GM12878 (cell line): Measurements from ENCODE around the gene SNAP91. TPM values are rescaled to one million over a fixed set of nuclear protein-coding genes. Genes with fewer than 3 reads are reported as not detected.

Experiments
- ATAC-seq: fragments of 200-7000 bp; cut with Tn5 transposase; 3 replicates; pipeline ENCODE4 v1.9.1; 2020; ENCODE audit warnings: mild to moderate bottlenecking, moderate library complexity
- BruUV-seq: library from RNA; stranded (reverse); fragments of 400-500 nt; replicated peaks from 2 replicates; lab custom pipeline; 2021; lab: Mats Ljungman, UMichigan
- CTCF ChIA-PET: fragments of 300-600 bp; sonication (Branson Sonifier 250); formaldehyde crosslinking; extraction: SDS; loops from one replicate; lab custom pipeline; 2021; ENCODE audit warnings: inconsistent platforms; lab: Yijun Ruan, JAX
- POLR2A ChIA-PET: fragments of 350-600 bp; formaldehyde crosslinking; extraction: SDS; loops from one replicate; lab custom pipeline; 2021; ENCODE audit warnings: inconsistent platforms; lab: Charles Lee
- RAD21 ChIA-PET: fragments of 300-600 bp; sonication (Branson Sonifier 250); formaldehyde crosslinking; loops from one replicate; lab custom pipeline; 2023; ENCODE audit warnings: antibody characterized with exemption; ENCODE audit not compliant: unreplicated experiment; lab: Charles Lee
- SMC1A ChIA-PET: fragments of 300-600 bp; sonication (Branson Sonifier 250); formaldehyde crosslinking; loops from one replicate; lab custom pipeline; 2023; ENCODE audit not compliant: unreplicated experiment, uncharacterized antibody; lab: Charles Lee
- DNase-seq: peaks from one replicate; pipeline ENCODE4 v3.0.0-alpha.2; 2011; ENCODE audit warnings: low read depth, low spot score
- FAIRE-seq: peaks from 3 replicates; lab custom pipeline; 2011; peaks lifted over from hg19 to GRCh38; lab: Jason Lieb, UNC
- H2AFZ ChIP-seq: 2 replicates; pipeline ENCODE4 v1.6.0; 2011; ENCODE audit warnings: low read depth, low read length, control low read depth; ENCODE audit not compliant: control insufficient read depth
- H3K27ac ChIP-seq: 2 replicates; pipeline ENCODE4 v1.5.1; 2011; ENCODE audit warnings: control low read depth; ENCODE audit not compliant: control insufficient read depth, insufficient read depth
- H3K27me3 ChIP-seq, 2 experiments: replicated peaks in 1 of 2; 2 replicates each; pipeline versions ENCODE4 v1.6.0 to v1.6.1; 2011; ENCODE audit warnings: low read length in 1 of 2; ENCODE audit not compliant: control insufficient read depth in 2 of 2, insufficient read depth in 2 of 2
- H3K36me3 ChIP-seq, 2 experiments: 2 replicates each; pipeline ENCODE4 v1.5.1; 2011; ENCODE audit warnings: low read length in 1 of 2; ENCODE audit not compliant: control insufficient read depth in 2 of 2, insufficient read depth in 2 of 2
- H3K4me1 ChIP-seq: 2 replicates; pipeline ENCODE4 v1.6.1; 2011; ENCODE audit warnings: mild to moderate bottlenecking, low read length, moderate library complexity, mixed read lengths; ENCODE audit not compliant: control insufficient read depth, insufficient read depth
- H3K4me2 ChIP-seq: 2 replicates; pipeline ENCODE4 v1.6.0; 2011; ENCODE audit warnings: control low read depth; ENCODE audit not compliant: control insufficient read depth, insufficient read depth
- H3K4me3 ChIP-seq: fragments of 200-600 bp; sonication (generic); 2 replicates; pipeline ENCODE4 v1.5.1; 2016
- H3K79me2 ChIP-seq: 2 replicates; pipeline ENCODE4 v1.6.0; 2011; ENCODE audit warnings: low read length; ENCODE audit not compliant: control insufficient read depth, insufficient read depth
- H3K9ac ChIP-seq: 2 replicates; pipeline ENCODE4 v1.8.0; 2011; ENCODE audit warnings: low read length, control low read depth, mixed read lengths; ENCODE audit not compliant: control insufficient read depth, insufficient read depth
- H3K9me3 ChIP-seq: replicated peaks from 3 replicates; pipeline ENCODE4 v1.5.1; 2011; ENCODE audit warnings: mild to moderate bottlenecking, low read length; ENCODE audit not compliant: control insufficient read depth, insufficient read depth
- H4K20me1 ChIP-seq: 2 replicates; pipeline ENCODE4 v1.6.0; 2011; ENCODE audit not compliant: control insufficient read depth, insufficient read depth
- BHLHE40 ChIP-seq, 2 experiments: fragments of 450-650 bp in 1 of 2; IDR thresholded peaks; 2 replicates each; pipeline ENCODE4 v1.6.1; 2011 to 2017; ENCODE audit warnings: low read depth in 2 of 2, borderline replicate concordance in 1 of 2, improper control_type of control experiment in 1 of 2, low read length in 1 of 2, mild to moderate bottlenecking in 1 of 2
- BMI1 ChIP-seq: fragments of 450-650 bp; IDR thresholded peaks from 2 replicates; pipeline ENCODE4 v1.6.1; 2016; ENCODE audit warnings: mild to moderate bottlenecking, moderate library complexity, borderline replicate concordance
- CHD2 ChIP-seq: IDR thresholded peaks from 2 replicates; pipeline ENCODE4 v1.6.1; 2011; ENCODE audit warnings: low read depth, low read length, improper control_type of control experiment, borderline replicate concordance
- ESRRA ChIP-seq: IDR thresholded peaks from 2 replicates; pipeline ENCODE4 v1.6.1; 2012; ENCODE audit warnings: mild to moderate bottlenecking, low read length, improper control_type of control experiment
- FOXK2 ChIP-seq: fragments of 450-650 bp; IDR thresholded peaks from 2 replicates; pipeline ENCODE4 v1.6.1; 2017; ENCODE audit warnings: mild to moderate bottlenecking, moderate library complexity
- HDGF ChIP-seq: fragments of 450-650 bp; IDR thresholded peaks from 2 replicates; pipeline ENCODE4 v1.6.1; 2016; ENCODE audit warnings: antibody characterized with exemption
- IKZF1 ChIP-seq: fragments of 450-650 bp; conservative IDR thresholded peaks from 2 replicates; pipeline ENCODE4 v1.6.1; 2017; ENCODE audit warnings: antibody characterized with exemption, mild to moderate bottlenecking
- JUNB ChIP-seq: IDR thresholded peaks from 2 replicates; pipeline ENCODE4 v1.6.1; 2016; ENCODE audit warnings: antibody characterized with exemption, mild to moderate bottlenecking
- KDM1A ChIP-seq: fragments of 200-600 bp; sonication (generic); IDR thresholded peaks from 2 replicates; pipeline ENCODE4 v1.6.1; 2016; ENCODE audit warnings: borderline replicate concordance
- KLF5 ChIP-seq: fragments of 450-650 bp; IDR thresholded peaks from 2 replicates; pipeline ENCODE4 v1.6.1; 2014; ENCODE audit warnings: mild to moderate bottlenecking; ENCODE audit not compliant: partially characterized antibody
- NFYA ChIP-seq: IDR thresholded peaks from 2 replicates; pipeline ENCODE4 v1.6.1; 2011; ENCODE audit warnings: low read depth, mild to moderate bottlenecking, low read length, improper control_type of control experiment, borderline replicate concordance
- NFYB ChIP-seq: IDR thresholded peaks from 2 replicates; pipeline ENCODE4 v1.6.1; 2011; ENCODE audit warnings: low read depth, mild to moderate bottlenecking, low read length, improper control_type of control experiment, moderate library complexity; ENCODE audit not compliant: insufficient read depth
- NR2C1 ChIP-seq: fragments of 450-650 bp; IDR thresholded peaks from 2 replicates; pipeline ENCODE4 v1.6.1; 2017; ENCODE audit warnings: antibody characterized with exemption, mild to moderate bottlenecking, moderate library complexity
- PAX5 ChIP-seq: IDR thresholded peaks from 2 replicates; pipeline ENCODE4 v1.6.1; 2011; ENCODE audit warnings: low read depth, low read length, borderline replicate concordance
- PAX8 ChIP-seq: fragments of 450-650 bp; IDR thresholded peaks from 2 replicates; pipeline ENCODE4 v1.6.1; 2017; ENCODE audit warnings: mild to moderate bottlenecking, moderate library complexity
- POLR2AphosphoS5 ChIP-seq: IDR thresholded peaks from 2 replicates; pipeline ENCODE4 v1.6.1; 2011; ENCODE audit warnings: mild to moderate bottlenecking, low read length, inconsistent platforms
- TCF7 ChIP-seq: IDR thresholded peaks from 2 replicates; pipeline ENCODE4 v1.6.1; 2014; ENCODE audit warnings: antibody characterized with exemption, borderline replicate concordance
- ZBED1 ChIP-seq: IDR thresholded peaks from 2 replicates; pipeline ENCODE4 v1.6.1; 2016; ENCODE audit warnings: borderline replicate concordance
- WGBS: methylation state at CpG from one replicate; pipeline ENCODE4 v1.1.6; 2016; ENCODE audit warnings: low lambda C conversion rate; ENCODE audit not compliant: insufficient replicate concordance, insufficient coverage; ENCODE audit errors: missing lambda C conversion rate; 5-methylcytosine and 5-hydroxymethylcytosine counted together
- in situ Hi-C: fragments of 300-500 bp; cut with MboI; formaldehyde crosslinking; loops from 9 replicates; pipeline ENCODE4 v1.14.3; 2018; ENCODE audit warnings: mixed read lengths
- intact Hi-C: fragments of 100-400 bp; cut with micrococcal nuclease; formaldehyde crosslinking; loops from one replicate; pipeline ENCODE4 v1.14.2; 2022; ENCODE audit not compliant: unreplicated experiment
- polyA plus RNA-seq, 11 experiments: library from polyadenylated mRNA; depleted of rRNA in 4 of 11; unstranded in 6 of 11; stranded (reverse) in 5 of 11; fragments of >200 nt; fragmentation: Nextera tagmentation in 4 of 11; fragmentation: Illumina TruSeq in 1 of 11; extraction: Ambion mirVana in 4 of 11; extraction: Trizol in 1 of 11; gene quantifications; 1 replicate in 1 of 11; 2 replicates in 10 of 11; pipeline versions ENCODE4 v1.2.1 to v1.2.3, GENCODE V29; 2011 to 2016; ENCODE audit warnings: inconsistent platforms in 2 of 11, missing spikeins in 2 of 11, low read depth in 1 of 11
- total RNA-seq, 4 experiments: library from RNA; depleted of rRNA in 3 of 4; stranded (reverse); fragments of >200 nt in 3 of 4; fragmentation: Illumina TruSeq in 1 of 4; extraction: Trizol in 1 of 4; gene quantifications; 2 replicates each; pipeline versions ENCODE4 v1.2.1 to v1.2.3, GENCODE V29; 2013 to 2021
- TF ChIP-seq, protein P1 (sequence below): fragments of 450-650 bp; IDR thresholded peaks from 2 replicates; pipeline ENCODE4 v1.6.1; 2017; ENCODE audit warnings: mild to moderate bottlenecking

Gene SNAP91
- total and polyA plus RNA-seq, 10 of the 15 experiments (the other 5 are each of a cell fraction or from before 2014, with no cell fraction given): 0.01 to 0.49 (median 0.12) TPM; not detected in 2

DNA sequence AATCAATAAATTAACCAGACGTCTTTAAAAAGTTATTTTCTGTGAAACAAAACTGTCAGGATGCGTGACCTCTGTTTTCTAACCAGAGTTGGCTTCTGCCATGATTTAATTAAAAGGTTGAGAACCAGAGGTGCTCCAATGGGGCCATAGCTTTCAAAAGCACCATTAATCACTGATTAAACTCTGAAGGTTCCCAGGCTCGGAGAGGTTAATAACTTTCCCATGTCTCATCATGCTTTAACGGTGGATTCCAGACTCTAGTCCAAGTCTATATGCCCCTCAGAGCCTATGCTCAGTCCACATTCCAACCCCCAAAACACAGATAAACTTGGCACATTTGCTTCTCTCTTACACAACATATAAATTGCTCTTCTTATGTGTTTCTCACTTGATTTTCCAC, 95.5 kb downstream of the SNAP91 start:
- no peak for ATAC-seq
- Histone ChIP-seq H3K9ac (no peak overlapping the region), H3K9me3 (no peaks in the 10 kb centered on the region), H4K20me1 (no peaks in the 10 kb centered on the region), H3K79me2 (no peaks in the 10 kb centered on the region), H3K36me3 (no peaks in the 10 kb centered on the region), H2AFZ (no peak overlapping the region), H3K27me3 (no peaks in the 10 kb centered on the region), H3K27ac (no peak overlapping the region), H3K4me3 (no peak overlapping the region), H3K4me2 (no peak overlapping the region), H3K4me1 (no peaks in the 10 kb centered on the region)
- in situ Hi-C loops: loop anchor here (10.0 kb wide), 1 partner anchor 611 kb away; the partner anchor contains the start of gene CEP162
- ChIA-PET RAD21 (no interaction called here), SMC1A (interaction anchor here (1.0 kb wide), 1 partner anchor 158 kb away, joined by 3 read pairs; no protein-coding TSS in a partner anchor), POLR2A (no interaction called here), CTCF (interaction anchor here (1.0 kb wide), 1 partner anchor 110 kb away, joined by 3 read pairs; no protein-coding TSS in a partner anchor)
- TF ChIP-seq KLF5: no peak
- 25% methylated on average over 4 of the region's 4 CpGs for WGBS
- no peak for DNase-seq
- no TSS peak for BruUV-seq
- intact Hi-C loops: loop anchor here (5.0 to 10.0 kb wide), 2 partner anchors 254 to 1711 kb away; no protein-coding TSS in a partner anchor
- FAIRE-seq: no peak

DNA sequence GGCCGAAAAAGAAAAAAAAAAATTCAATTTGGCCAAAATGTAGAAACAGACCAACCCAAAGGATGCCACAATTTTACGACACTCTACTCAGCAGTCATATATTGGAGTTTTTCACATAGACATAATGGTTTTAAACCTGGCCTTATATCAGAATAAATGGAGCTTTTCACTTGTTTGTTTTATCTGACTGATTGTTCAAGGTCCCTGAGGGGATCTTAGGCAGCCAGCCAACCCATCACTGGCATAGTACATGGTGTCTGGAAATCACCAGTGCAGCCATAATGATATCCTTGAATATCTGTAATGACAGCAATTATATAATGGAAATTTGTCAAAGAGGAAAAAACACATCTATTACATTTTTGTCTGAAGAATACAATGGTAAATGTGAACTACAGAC, 99.7 kb downstream of the SNAP91 start:
- Histone ChIP-seq H3K4me3 (no peak overlapping the region), H4K20me1 (no peaks in the 10 kb centered on the region), H3K27ac (no peak overlapping the region), H3K4me1 (no peaks in the 10 kb centered on the region), H3K9me3 (no peaks in the 10 kb centered on the region), H3K9ac (no peak overlapping the region), H3K4me2 (no peak overlapping the region), H3K79me2 (no peaks in the 10 kb centered on the region), H2AFZ (no peak overlapping the region), H3K27me3 (no peaks in the 10 kb centered on the region), H3K36me3 (no peaks in the 10 kb centered on the region)
- ChIA-PET POLR2A (interaction anchor here (0.7 kb wide), 1 partner anchor 299 kb away, joined by 3 read pairs; no protein-coding TSS in a partner anchor), RAD21 (no interaction called here), SMC1A (no interaction called here), CTCF (interaction anchor here (0.7 to 1.8 kb wide), 2 partner anchors 12 to 19 kb away, joined by 3 to 5 read pairs; no protein-coding TSS in a partner anchor)
- ATAC-seq (no peak), DNase-seq (no peak), FAIRE-seq (no peak)
- TF ChIP-seq TCF7 (no peak), CHD2 (no peak), PAX5 (no peak), KDM1A (no peak), ESRRA (no peak), ZBED1 (no peak), BMI1 (no peak), JUNB (no peak), PAX8 (no peak), BHLHE40 (IDR thresholded peaks at IDR 0.05; ENCODE audit: borderline replicate concordance in 1 of 2, low read depth in 2 of 2, low read length in 1 of 2) (no peak), POLR2AphosphoS5 (no peak), FOXK2 (no peak), NR2C1 (no peak), NFYB (no peak), NFYA (no peak), HDGF (no peak), IKZF1 (no peak)
- TF ChIP-seq, protein P1, sequence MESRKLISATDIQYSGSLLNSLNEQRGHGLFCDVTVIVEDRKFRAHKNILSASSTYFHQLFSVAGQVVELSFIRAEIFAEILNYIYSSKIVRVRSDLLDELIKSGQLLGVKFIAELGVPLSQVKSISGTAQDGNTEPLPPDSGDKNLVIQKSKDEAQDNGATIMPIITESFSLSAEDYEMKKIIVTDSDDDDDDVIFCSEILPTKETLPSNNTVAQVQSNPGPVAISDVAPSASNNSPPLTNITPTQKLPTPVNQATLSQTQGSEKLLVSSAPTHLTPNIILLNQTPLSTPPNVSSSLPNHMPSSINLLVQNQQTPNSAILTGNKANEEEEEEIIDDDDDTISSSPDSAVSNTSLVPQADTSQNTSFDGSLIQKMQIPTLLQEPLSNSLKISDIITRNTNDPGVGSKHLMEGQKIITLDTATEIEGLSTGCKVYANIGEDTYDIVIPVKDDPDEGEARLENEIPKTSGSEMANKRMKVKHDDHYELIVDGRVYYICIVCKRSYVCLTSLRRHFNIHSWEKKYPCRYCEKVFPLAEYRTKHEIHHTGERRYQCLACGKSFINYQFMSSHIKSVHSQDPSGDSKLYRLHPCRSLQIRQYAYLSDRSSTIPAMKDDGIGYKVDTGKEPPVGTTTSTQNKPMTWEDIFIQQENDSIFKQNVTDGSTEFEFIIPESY: no peak
- WGBS: 13% methylated on average over 2 of the region's 2 CpGs
- in situ Hi-C loops: no loop called here
- intact Hi-C loops: no loop called here
- no TSS peak for BruUV-seq
